Fibroblast of mammary gland (primary cell): ENCODE results near the gene SMTNL1.

Source experiments
- DNase-seq: peaks from one replicate; pipeline ENCODE4 v3.0.0-alpha.2; 2010; ENCODE audit warnings: low read depth
- H3K4me3 ChIP-seq: 2 replicates; pipeline ENCODE4 v1.5.1; 2011; ENCODE audit warnings: low read depth, mild to moderate bottlenecking, low read length, moderate library complexity; ENCODE audit not compliant: control insufficient read depth
- CTCF ChIP-seq: conservative IDR thresholded peaks from 2 replicates; pipeline ENCODE4 v1.5.1; 2011; ENCODE audit warnings: low read depth, low read length, inconsistent platforms; ENCODE audit not compliant: control insufficient read depth, insufficient read depth

SMTNL1 gene

DNA sequence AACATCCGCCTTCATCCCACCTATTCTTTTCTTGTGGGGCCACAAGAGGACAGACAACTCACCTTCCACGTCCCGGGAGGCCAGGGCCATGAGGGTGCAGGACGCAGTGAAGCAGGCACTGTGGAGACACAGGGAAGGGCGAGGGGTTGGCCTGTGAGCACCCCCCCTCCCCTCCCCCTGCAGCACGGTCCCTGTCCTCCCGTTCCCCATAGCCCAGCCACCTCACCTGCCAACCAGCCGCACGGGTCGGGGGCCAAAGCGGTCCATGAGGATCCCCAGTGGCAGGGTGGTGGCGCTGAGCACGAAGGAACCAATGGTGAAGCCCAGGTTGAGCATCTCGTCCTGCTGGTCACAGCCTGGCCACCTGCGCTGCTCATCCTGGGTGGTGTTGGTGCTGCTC is 36.5 kb upstream of the SMTNL1 start:
- no peak overlapping the region for H3K4me3 ChIP-seq
- no peak for DNase-seq
- TF ChIP-seq CTCF: no peak

GRCh38 chr11:57501953-57502352 is 35.4 kb upstream of the SMTNL1 start:
- H3K4me3 ChIP-seq: no peak overlapping the region
- no peak for DNase-seq
- TF ChIP-seq CTCF: no peak

- no peak overlapping the region for H3K4me3 ChIP-seq
- TF ChIP-seq CTCF: no peak
- DNase-seq: no peak
These were observed 35.0 kb upstream of the SMTNL1 start for GRCh38 chr11:57502376-57502775.

- H3K4me3 ChIP-seq: no peak overlapping the region
- TF ChIP-seq CTCF: no peak
- DNase-seq: no peak
These were observed 34.5 kb upstream of the SMTNL1 start for GRCh38 chr11:57502870-57503269.

DNA sequence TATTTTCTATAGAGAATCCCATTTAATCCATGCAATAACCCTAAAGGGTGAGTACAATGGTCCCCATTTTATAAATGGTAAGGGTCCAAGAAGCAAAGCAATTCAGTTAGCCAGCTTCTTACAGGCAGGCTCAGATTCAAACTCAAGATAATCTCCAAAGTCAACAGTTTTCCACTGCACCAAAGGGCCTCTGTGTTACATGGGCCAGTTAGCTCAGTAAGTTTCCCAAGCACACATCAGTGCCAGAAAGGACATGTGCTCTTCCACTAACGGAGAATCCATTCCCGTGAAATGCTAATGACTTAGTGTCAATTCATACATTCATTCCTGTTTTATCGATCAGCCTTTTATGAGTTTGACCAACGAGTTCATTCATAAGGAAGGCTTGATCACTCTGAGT is 32.9 kb upstream of the SMTNL1 start:
- no peak for DNase-seq
- no peak for TF ChIP-seq CTCF
- no peak overlapping the region for H3K4me3 ChIP-seq

GRCh38 chr11:57506522-57506921 is 30.9 kb upstream of the SMTNL1 start:
- no peak for DNase-seq
- H3K4me3 ChIP-seq: no peak overlapping the region
- TF ChIP-seq CTCF: no peak
